HEK293 (cell line): ENCODE data around the gene CTAG1A.

Experiments used
- CTCF ChIA-PET: fragments of 350-600 bp; formaldehyde crosslinking; extraction: SDS; loops from one replicate; lab custom pipeline; 2021; ENCODE audit warnings: antibody characterized with exemption; lab: Yijun Ruan, JAX
- POLR2A ChIA-PET: fragments of 300-600 bp; formaldehyde crosslinking; extraction: SDS; loops from one replicate; lab custom pipeline; 2020; ENCODE audit warnings: antibody characterized with exemption, inconsistent platforms; lab: Yijun Ruan, JAX
- H3K27ac ChIP-seq: fragments of 200-500 bp; sonication (Bioruptor generic); 2 replicates; pipeline ENCODE4 v1.5.1; 2014; ENCODE audit warnings: low read depth, low read length, control low read depth, inconsistent platforms; ENCODE audit errors: extremely low read depth
- H3K36me3 ChIP-seq, 2 experiments: fragments of 200-500 bp in 1 of 2; sonication (Bioruptor generic) in 1 of 2; 1 replicate in 1 of 2; 2 replicates in 1 of 2; pipeline ENCODE4 v1.5.1; 2014 to 2017; ENCODE audit warnings: inconsistent platforms in 2 of 2, low read length in 2 of 2; ENCODE audit not compliant: control insufficient read depth in 2 of 2, insufficient read depth in 1 of 2
- H3K4me1 ChIP-seq: fragments of 200-500 bp; sonication (Bioruptor generic); 2 replicates; pipeline ENCODE4 v1.5.1; 2014; ENCODE audit warnings: mild to moderate bottlenecking, low read length, inconsistent platforms; ENCODE audit not compliant: control insufficient read depth, insufficient read depth
- H3K4me3 ChIP-seq: 2 replicates; pipeline ENCODE4 v1.5.1; 2011; ENCODE audit warnings: low read depth, mild to moderate bottlenecking, control low read depth, low read length, moderate library complexity
- H3K9me3 ChIP-seq: fragments of 200-500 bp; sonication (Bioruptor generic); 2 replicates; pipeline ENCODE4 v1.5.1; 2014; ENCODE audit warnings: low read depth, low read length, inconsistent platforms; ENCODE audit not compliant: control insufficient read depth, insufficient read depth
- KLF9 ChIP-seq: fragments of 450-650 bp; formaldehyde crosslinking; IDR thresholded peaks from 2 replicates; pipeline ENCODE4 v1.5.1; 2016; ENCODE audit warnings: missing biosample characterization, missing genetic modification characterization, low read depth
- MEIS1 ChIP-seq: sonication (generic); formaldehyde crosslinking; IDR thresholded peaks from 2 replicates; pipeline ENCODE4 v1.8.1; 2022; ENCODE audit warnings: missing genetic modification reagents, mild to moderate bottlenecking, borderline replicate concordance
- ZIC2 ChIP-seq: fragments of 450-650 bp; formaldehyde crosslinking; IDR thresholded peaks from 2 replicates; pipeline ENCODE4 v1.5.1; 2016; ENCODE audit warnings: missing biosample characterization, missing genetic modification characterization
- ZNF112 ChIP-seq: fragments of 450-650 bp; formaldehyde crosslinking; IDR thresholded peaks from 2 replicates; pipeline ENCODE4 v1.5.0; 2017; ENCODE audit warnings: missing biosample characterization, missing genetic modification characterization
- ZNF341 ChIP-seq: fragments of 450-650 bp; formaldehyde crosslinking; IDR thresholded peaks from 2 replicates; pipeline ENCODE4; 2016; ENCODE audit warnings: low read depth, missing biosample characterization, missing genetic modification characterization
- ZNF830 ChIP-seq: fragments of 450-650 bp; IDR thresholded peaks from 2 replicates; pipeline ENCODE4 v1.5.0; 2018; ENCODE audit warnings: missing biosample characterization, missing genetic modification characterization, low read depth, mild to moderate bottlenecking, moderate library complexity
- TF ChIP-seq, protein P1 (sequence below): fragments of 450-650 bp; formaldehyde crosslinking; IDR thresholded peaks from 2 replicates; pipeline ENCODE4 v1.5.1; 2016; ENCODE audit warnings: missing biosample characterization, missing genetic modification characterization
- TF ChIP-seq, protein P2 (sequence below): fragments of 450-650 bp; formaldehyde crosslinking; IDR thresholded peaks from 2 replicates; pipeline ENCODE4 v1.5.1; 2016; ENCODE audit warnings: missing biosample characterization, missing genetic modification characterization, low read depth
- TF ChIP-seq, protein P3 (sequence below): fragments of 450-650 bp; formaldehyde crosslinking; IDR thresholded peaks from 2 replicates; pipeline ENCODE4; 2016; ENCODE audit warnings: missing biosample characterization, missing genetic modification characterization
- TF ChIP-seq, protein P4 (sequence below): fragments of 450-650 bp; formaldehyde crosslinking; IDR thresholded peaks from 2 replicates; pipeline ENCODE4 v1.5.1; 2016; ENCODE audit warnings: missing biosample characterization, missing genetic modification characterization, borderline replicate concordance

The CTAG1A gene

DNA sequence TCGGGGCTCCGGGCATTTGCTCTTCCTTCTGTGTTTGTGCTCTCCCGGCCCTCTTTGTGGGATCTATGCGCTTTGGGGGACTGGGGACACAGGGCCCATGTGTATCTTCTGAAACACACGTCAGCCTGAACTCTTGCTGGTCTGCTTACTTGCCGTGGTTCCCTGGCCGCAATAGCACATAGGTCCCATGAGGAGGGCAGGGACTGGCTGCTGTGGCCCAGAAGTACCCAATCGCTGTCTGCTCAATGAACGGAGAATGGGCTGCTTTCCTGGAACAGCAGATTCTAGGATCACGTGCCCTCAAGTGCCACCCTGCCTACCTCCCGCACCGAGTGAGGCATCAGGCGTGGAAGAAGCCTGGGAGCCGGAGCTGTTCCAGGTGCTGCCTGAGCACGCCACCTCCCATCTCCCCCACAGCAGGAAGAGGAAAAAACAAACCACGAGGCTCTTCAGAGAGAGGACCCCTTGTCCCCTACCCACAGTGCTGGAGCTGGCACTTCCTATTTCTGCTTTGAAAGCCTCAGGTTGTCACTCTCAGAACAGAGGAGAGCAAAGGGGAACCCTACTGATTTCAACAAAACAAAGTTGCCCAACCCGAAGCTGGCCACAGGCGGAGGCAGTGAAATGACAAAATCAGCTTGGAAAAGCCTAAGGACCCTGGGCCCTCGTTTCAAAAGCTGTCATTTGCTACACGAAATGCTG lies 42.1 kb upstream of the CTAG1A start:
- POLR2A ChIA-PET, result interaction anchor here (0.9 to 1.6 kb wide), 3 partner anchors 52 to 173 kb away, joined by 3 to 8 read pairs (median 5); partner anchors contain the start of gene SLC10A3
- Histone ChIP-seq H3K9me3 (no peaks in the 10 kb centered on the region), H3K4me3 (no peak overlapping the region), H3K36me3 (peaks cover 5 to 33% of the 10 kb centered on the region in 2 experiments; a peak in 2 of 3 replicates), H3K4me1 (peaks cover 3% of the 10 kb centered on the region), H3K27ac (no peak overlapping the region)
- CTCF ChIA-PET, result interaction anchor here (0.5 to 2.1 kb wide), 3 partner anchors 9 to 1480 kb away, joined by 3 to 9 read pairs (median 4); no protein-coding TSS in a partner anchor
- no peak for TF ChIP-seq KLF9 (tag by site-specific recombination)
- TF ChIP-seq, protein P1, sequence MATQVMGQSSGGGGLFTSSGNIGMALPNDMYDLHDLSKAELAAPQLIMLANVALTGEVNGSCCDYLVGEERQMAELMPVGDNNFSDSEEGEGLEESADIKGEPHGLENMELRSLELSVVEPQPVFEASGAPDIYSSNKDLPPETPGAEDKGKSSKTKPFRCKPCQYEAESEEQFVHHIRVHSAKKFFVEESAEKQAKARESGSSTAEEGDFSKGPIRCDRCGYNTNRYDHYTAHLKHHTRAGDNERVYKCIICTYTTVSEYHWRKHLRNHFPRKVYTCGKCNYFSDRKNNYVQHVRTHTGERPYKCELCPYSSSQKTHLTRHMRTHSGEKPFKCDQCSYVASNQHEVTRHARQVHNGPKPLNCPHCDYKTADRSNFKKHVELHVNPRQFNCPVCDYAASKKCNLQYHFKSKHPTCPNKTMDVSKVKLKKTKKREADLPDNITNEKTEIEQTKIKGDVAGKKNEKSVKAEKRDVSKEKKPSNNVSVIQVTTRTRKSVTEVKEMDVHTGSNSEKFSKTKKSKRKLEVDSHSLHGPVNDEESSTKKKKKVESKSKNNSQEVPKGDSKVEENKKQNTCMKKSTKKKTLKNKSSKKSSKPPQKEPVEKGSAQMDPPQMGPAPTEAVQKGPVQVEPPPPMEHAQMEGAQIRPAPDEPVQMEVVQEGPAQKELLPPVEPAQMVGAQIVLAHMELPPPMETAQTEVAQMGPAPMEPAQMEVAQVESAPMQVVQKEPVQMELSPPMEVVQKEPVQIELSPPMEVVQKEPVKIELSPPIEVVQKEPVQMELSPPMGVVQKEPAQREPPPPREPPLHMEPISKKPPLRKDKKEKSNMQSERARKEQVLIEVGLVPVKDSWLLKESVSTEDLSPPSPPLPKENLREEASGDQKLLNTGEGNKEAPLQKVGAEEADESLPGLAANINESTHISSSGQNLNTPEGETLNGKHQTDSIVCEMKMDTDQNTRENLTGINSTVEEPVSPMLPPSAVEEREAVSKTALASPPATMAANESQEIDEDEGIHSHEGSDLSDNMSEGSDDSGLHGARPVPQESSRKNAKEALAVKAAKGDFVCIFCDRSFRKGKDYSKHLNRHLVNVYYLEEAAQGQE (tag by site-specific recombination), result peak; percentile 59; the same call in 1 of the 2 replicates
- TF ChIP-seq, protein P2, sequence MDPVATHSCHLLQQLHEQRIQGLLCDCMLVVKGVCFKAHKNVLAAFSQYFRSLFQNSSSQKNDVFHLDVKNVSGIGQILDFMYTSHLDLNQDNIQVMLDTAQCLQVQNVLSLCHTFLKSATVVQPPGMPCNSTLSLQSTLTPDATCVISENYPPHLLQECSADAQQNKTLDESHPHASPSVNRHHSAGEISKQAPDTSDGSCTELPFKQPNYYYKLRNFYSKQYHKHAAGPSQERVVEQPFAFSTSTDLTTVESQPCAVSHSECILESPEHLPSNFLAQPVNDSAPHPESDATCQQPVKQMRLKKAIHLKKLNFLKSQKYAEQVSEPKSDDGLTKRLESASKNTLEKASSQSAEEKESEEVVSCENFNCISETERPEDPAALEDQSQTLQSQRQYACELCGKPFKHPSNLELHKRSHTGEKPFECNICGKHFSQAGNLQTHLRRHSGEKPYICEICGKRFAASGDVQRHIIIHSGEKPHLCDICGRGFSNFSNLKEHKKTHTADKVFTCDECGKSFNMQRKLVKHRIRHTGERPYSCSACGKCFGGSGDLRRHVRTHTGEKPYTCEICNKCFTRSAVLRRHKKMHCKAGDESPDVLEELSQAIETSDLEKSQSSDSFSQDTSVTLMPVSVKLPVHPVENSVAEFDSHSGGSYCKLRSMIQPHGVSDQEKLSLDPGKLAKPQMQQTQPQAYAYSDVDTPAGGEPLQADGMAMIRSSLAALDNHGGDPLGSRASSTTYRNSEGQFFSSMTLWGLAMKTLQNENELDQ (tag by site-specific recombination), result no peak
- TF ChIP-seq MEIS1, result no peak
- TF ChIP-seq ZIC2 (tag by site-specific recombination), result peak; percentile 34; the same call in 1 of the 2 replicates
- no peak for TF ChIP-seq ZNF830
- TF ChIP-seq, protein P3, sequence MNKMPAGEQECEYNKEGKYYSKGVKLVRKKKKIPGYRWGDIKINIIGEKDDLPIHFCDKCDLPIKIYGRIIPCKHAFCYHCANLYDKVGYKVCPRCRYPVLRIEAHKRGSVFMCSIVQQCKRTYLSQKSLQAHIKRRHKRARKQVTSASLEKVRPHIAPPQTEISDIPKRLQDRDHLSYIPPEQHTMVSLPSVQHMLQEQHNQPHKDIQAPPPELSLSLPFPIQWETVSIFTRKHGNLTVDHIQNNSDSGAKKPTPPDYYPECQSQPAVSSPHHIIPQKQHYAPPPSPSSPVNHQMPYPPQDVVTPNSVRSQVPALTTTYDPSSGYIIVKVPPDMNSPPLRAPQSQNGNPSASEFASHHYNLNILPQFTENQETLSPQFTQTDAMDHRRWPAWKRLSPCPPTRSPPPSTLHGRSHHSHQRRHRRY, result no peak
- TF ChIP-seq ZNF112, result no peak
- TF ChIP-seq, protein P4, sequence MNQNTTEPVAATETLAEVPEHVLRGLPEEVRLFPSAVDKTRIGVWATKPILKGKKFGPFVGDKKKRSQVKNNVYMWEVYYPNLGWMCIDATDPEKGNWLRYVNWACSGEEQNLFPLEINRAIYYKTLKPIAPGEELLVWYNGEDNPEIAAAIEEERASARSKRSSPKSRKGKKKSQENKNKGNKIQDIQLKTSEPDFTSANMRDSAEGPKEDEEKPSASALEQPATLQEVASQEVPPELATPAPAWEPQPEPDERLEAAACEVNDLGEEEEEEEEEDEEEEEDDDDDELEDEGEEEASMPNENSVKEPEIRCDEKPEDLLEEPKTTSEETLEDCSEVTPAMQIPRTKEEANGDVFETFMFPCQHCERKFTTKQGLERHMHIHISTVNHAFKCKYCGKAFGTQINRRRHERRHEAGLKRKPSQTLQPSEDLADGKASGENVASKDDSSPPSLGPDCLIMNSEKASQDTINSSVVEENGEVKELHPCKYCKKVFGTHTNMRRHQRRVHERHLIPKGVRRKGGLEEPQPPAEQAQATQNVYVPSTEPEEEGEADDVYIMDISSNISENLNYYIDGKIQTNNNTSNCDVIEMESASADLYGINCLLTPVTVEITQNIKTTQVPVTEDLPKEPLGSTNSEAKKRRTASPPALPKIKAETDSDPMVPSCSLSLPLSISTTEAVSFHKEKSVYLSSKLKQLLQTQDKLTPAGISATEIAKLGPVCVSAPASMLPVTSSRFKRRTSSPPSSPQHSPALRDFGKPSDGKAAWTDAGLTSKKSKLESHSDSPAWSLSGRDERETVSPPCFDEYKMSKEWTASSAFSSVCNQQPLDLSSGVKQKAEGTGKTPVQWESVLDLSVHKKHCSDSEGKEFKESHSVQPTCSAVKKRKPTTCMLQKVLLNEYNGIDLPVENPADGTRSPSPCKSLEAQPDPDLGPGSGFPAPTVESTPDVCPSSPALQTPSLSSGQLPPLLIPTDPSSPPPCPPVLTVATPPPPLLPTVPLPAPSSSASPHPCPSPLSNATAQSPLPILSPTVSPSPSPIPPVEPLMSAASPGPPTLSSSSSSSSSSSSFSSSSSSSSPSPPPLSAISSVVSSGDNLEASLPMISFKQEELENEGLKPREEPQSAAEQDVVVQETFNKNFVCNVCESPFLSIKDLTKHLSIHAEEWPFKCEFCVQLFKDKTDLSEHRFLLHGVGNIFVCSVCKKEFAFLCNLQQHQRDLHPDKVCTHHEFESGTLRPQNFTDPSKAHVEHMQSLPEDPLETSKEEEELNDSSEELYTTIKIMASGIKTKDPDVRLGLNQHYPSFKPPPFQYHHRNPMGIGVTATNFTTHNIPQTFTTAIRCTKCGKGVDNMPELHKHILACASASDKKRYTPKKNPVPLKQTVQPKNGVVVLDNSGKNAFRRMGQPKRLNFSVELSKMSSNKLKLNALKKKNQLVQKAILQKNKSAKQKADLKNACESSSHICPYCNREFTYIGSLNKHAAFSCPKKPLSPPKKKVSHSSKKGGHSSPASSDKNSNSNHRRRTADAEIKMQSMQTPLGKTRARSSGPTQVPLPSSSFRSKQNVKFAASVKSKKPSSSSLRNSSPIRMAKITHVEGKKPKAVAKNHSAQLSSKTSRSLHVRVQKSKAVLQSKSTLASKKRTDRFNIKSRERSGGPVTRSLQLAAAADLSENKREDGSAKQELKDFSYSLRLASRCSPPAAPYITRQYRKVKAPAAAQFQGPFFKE (tag by site-specific recombination), result no peak
- peak; percentile 46; the same call in 1 of the 2 replicates for TF ChIP-seq ZNF341 (tag by site-specific recombination)
